K562 (cell line): ENCODE measurements around the gene CERS6. TPM values are rescaled to one million over a fixed set of nuclear protein-coding genes. Genes with fewer than 3 reads are reported as not detected.

Experiments used
- ATF3 ChIP-seq, 2 experiments: fragments of 450-650 bp in 1 of 2; sonication (generic) in 1 of 2; formaldehyde crosslinking in 1 of 2; IDR thresholded peaks in 1 of 2; conservative IDR thresholded peaks in 1 of 2; 2 replicates each; pipeline versions ENCODE4 v1.6.1 to v1.8.1; 2016 to 2023; ENCODE audit warnings: mild to moderate bottlenecking in 2 of 2, moderate library complexity in 2 of 2, inconsistent platforms in 1 of 2, missing genetic modification reagents in 1 of 2
- ESRRB ChIP-seq: fragments of 250-450 bp; sonication (Bioruptor Pico); IDR thresholded peaks from 2 replicates; pipeline ENCODE4 v1.5.0; 2020; ENCODE audit warnings: mild to moderate bottlenecking, moderate library complexity, borderline replicate concordance
- EZH2 ChIP-seq: IDR thresholded peaks from 2 replicates; pipeline ENCODE4 v1.6.1; 2012; ENCODE audit warnings: low read depth, mild to moderate bottlenecking, inconsistent platforms, low read length, borderline replicate concordance
- HNRNPUL1 ChIP-seq: fragments of 200-400 bp; formaldehyde crosslinking; IDR thresholded peaks from 2 replicates; pipeline ENCODE4 v1.6.1; 2017; ENCODE audit warnings: low read length
- JUN ChIP-seq, 2 experiments: sonication (generic) in 1 of 2; formaldehyde crosslinking in 1 of 2; IDR thresholded peaks; 2 replicates each; pipeline versions ENCODE4 v1.6.1 to v1.8.0; 2012 to 2022; ENCODE audit warnings: borderline replicate concordance in 2 of 2, mild to moderate bottlenecking in 2 of 2, improper control_type of control experiment in 1 of 2, low read depth in 1 of 2, low read length in 1 of 2, missing genetic modification reagents in 1 of 2
- JUND ChIP-seq, 2 experiments: IDR thresholded peaks; 2 replicates in 1 of 2; 3 replicates in 1 of 2; pipeline ENCODE4 v1.6.1; 2011; ENCODE audit warnings: borderline replicate concordance in 2 of 2, low read depth in 2 of 2, low read length in 2 of 2, improper control_type of control experiment in 1 of 2, missing biosample characterization in 1 of 2, missing genetic modification characterization in 1 of 2, missing genetic modification reagents in 1 of 2
- POLR2G ChIP-seq: fragments of 200-400 bp; formaldehyde crosslinking; IDR thresholded peaks from 2 replicates; pipeline ENCODE4 v1.6.1; 2017; ENCODE audit warnings: low read depth, mild to moderate bottlenecking, antibody characterized with exemption, low read length, moderate library complexity
- RBM15 ChIP-seq: fragments of 200-400 bp; formaldehyde crosslinking; IDR thresholded peaks from 2 replicates; pipeline ENCODE4 v1.6.1; 2018; ENCODE audit warnings: mild to moderate bottlenecking, low read length, moderate library complexity; ENCODE audit not compliant: insufficient read depth
- RCOR1 ChIP-seq, 2 experiments: IDR thresholded peaks; 2 replicates each; pipeline ENCODE4 v1.6.1; 2012; ENCODE audit warnings: low read depth in 2 of 2, low read length in 2 of 2, borderline replicate concordance in 1 of 2, improper control_type of control experiment in 1 of 2
- SAFB2 ChIP-seq: fragments of 200-400 bp; formaldehyde crosslinking; IDR thresholded peaks from 2 replicates; pipeline ENCODE4 v1.6.1; 2018; ENCODE audit warnings: borderline replicate concordance, low read length, low read depth, moderate library complexity; ENCODE audit not compliant: severe bottlenecking
- TCF3 ChIP-seq: sonication (generic); formaldehyde crosslinking; IDR thresholded peaks from 2 replicates; pipeline ENCODE4 v1.4.0; 2020; ENCODE audit warnings: mild to moderate bottlenecking, missing genetic modification reagents
- THAP12 ChIP-seq: fragments of 250-450 bp; sonication (Bioruptor Pico); IDR thresholded peaks from 2 replicates; pipeline ENCODE4 v1.9.0; 2021; ENCODE audit warnings: mild to moderate bottlenecking, inconsistent platforms
- TRIM28 ChIP-seq: fragments of 450-650 bp; IDR thresholded peaks from 2 replicates; pipeline ENCODE4 v1.6.1; 2017
- ZBTB33 ChIP-seq: sonication (generic); formaldehyde crosslinking; IDR thresholded peaks from 2 replicates; pipeline ENCODE4 v1.8.1; 2023; ENCODE audit warnings: mild to moderate bottlenecking, missing genetic modification reagents
- ZKSCAN1 ChIP-seq: fragments of 150-350 bp; IDR thresholded peaks from 2 replicates; pipeline ENCODE4 v1.6.1; 2016; ENCODE audit warnings: low read depth, low read length
- ZNF134 ChIP-seq: fragments of 250-450 bp; sonication (Bioruptor Pico); conservative IDR thresholded peaks from 2 replicates; pipeline ENCODE4 v1.4.0; 2020
- ZNF282 ChIP-seq: sonication (generic); formaldehyde crosslinking; IDR thresholded peaks from 2 replicates; pipeline ENCODE4 v1.8.1; 2023; ENCODE audit warnings: missing genetic modification reagents
- ZNF717 ChIP-seq: fragments of 250-450 bp; sonication (Bioruptor Pico); IDR thresholded peaks from 2 replicates; pipeline ENCODE4 v1.5.0; 2021
- polyA plus RNA-seq, 8 experiments: library from polyadenylated mRNA; depleted of rRNA in 4 of 8; stranded (reverse) in 5 of 8; unstranded in 3 of 8; fragments of >200 nt; fragmentation: Nextera tagmentation in 2 of 8; fragmentation: Illumina TruSeq in 1 of 8; extraction: Ambion mirVana in 2 of 8; extraction: Trizol in 1 of 8; gene quantifications; 2 replicates each; pipeline versions ENCODE4 v1.2.1 to v1.2.3, GENCODE V29; 2011 to 2014; ENCODE audit warnings: inconsistent platforms in 1 of 8, missing spikeins in 1 of 8
- total RNA-seq, 7 experiments: library from RNA; depleted of rRNA in 6 of 7; stranded (reverse); fragments of >200 nt in 6 of 7; fragmentation: Illumina TruSeq in 2 of 7; extraction: Trizol in 2 of 7; gene quantifications; 2 replicates each; pipeline versions ENCODE4 v1.2.1 to v1.2.3, GENCODE V29; 2011 to 2021; ENCODE audit warnings: low replicate concordance in 1 of 7
- TF ChIP-seq, protein P1 (sequence below): conservative IDR thresholded peaks from 2 replicates; pipeline ENCODE4 v1.6.1; 2011; ENCODE audit warnings: low read depth, mild to moderate bottlenecking, low read length; ENCODE audit not compliant: control insufficient read depth

The CERS6 gene
- total and polyA plus RNA-seq, 9 of the 15 experiments (the other 6 are each of a cell fraction or from before 2014, with no cell fraction given), result 1.6 to 13.6 (median 11.4) TPM

- TF ChIP-seq ATF3 (IDR thresholded peaks at IDR 0.05) (peak; percentile 80), ATF3 (CRISPR knock-in tag; conservative IDR thresholded peaks at IDR 0.05) (no peak), ZBTB33 (CRISPR knock-in tag) (no peak), ZNF717 (CRISPR knock-in tag) (no peak), TRIM28 (no peak), RBM15 (no peak), ZNF282 (no peak), SAFB2 (no peak), HNRNPUL1 (no peak), EZH2 (no peak), ZKSCAN1 (no peak), JUN (IDR thresholded peaks at IDR 0.05; ENCODE audit: borderline replicate concordance, low read depth, low read length) (no peak), JUN (CRISPR knock-in tag; IDR thresholded peaks at IDR 0.05; ENCODE audit: borderline replicate concordance) (no peak), ESRRB (CRISPR knock-in tag) (no peak), ZNF134 (CRISPR knock-in tag) (no peak), RCOR1 (IDR thresholded peaks at IDR 0.05; ENCODE audit: borderline replicate concordance in 1 of 2, low read depth in 2 of 2, low read length in 2 of 2) (0 out of 4 replicates have a peak, but pooled peaks of 1 of the 2 experiments have one; percentile 31), JUND (IDR thresholded peaks at IDR 0.05; ENCODE audit: borderline replicate concordance, low read depth, low read length) (peak; percentile 38), JUND (tag; IDR thresholded peaks at IDR 0.05; ENCODE audit: borderline replicate concordance, low read depth, low read length) (peak; percentile 22; the same call in 1 of the 3 replicates), THAP12 (CRISPR knock-in tag) (no peak), TCF3 (CRISPR knock-in tag) (0 out of 2 replicates have a peak, but pooled peaks have one; percentile 16), POLR2G (no peak)
- TF ChIP-seq, protein P1, sequence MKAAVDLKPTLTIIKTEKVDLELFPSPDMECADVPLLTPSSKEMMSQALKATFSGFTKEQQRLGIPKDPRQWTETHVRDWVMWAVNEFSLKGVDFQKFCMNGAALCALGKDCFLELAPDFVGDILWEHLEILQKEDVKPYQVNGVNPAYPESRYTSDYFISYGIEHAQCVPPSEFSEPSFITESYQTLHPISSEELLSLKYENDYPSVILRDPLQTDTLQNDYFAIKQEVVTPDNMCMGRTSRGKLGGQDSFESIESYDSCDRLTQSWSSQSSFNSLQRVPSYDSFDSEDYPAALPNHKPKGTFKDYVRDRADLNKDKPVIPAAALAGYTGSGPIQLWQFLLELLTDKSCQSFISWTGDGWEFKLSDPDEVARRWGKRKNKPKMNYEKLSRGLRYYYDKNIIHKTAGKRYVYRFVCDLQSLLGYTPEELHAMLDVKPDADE, result no peak
These were observed 34.2 kb downstream of the CERS6 start (continued) for GRCh38 chr2:168490015-168490874.
